ENCODE data around the gene NCBP2L.

The NCBP2L gene

GRCh38 chrX:107777536-107777832 lies at the start of gene NCBP2L:
NCBP2L (plus strand) TSS chrX:107777733; CDS start chrX:107794221, 16,488 bp downstream.
- no peak for DNase-seq (ENCODE audit: low spot score)

DNA sequence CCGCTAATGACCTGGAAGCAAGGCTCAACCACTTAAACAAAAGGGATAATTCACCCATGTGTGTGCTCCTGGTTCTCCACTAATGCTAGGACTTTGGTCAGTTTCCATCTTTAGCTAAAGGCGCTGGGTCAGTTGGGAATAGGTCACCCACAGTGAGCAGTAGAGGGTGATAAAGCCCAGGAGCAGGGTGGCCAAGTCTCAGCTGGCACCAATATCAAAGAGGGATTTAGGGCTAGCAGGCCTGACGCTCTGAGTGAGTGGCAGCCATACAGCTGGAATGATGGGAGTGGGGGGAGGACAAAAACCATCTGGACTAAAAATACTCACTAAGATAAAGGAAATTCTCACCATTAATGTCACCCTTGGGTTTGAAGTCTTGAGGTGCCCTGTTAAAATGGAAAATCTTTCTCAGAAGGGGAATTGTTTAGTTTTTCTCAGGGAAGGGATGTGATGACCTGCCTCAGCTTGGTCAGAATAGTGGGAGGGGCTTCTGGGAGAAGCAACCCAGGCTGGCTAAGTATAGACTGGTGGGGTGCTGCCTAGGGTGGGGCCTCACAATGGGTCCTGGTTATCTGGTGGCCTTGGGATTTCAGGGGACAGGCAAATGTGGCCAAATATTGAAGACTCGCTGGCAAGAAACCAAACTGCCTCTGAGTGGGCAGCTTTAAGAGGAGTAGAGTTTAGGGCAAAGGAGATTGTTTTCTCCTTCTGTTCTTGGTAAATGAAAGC lies 49.0 kb upstream of the NCBP2L start:
- DNase-seq (ENCODE audit: low spot score): no peak

GRCh38 chrX:107729558-107730297 lies 47.8 kb upstream of the NCBP2L start:
- no peak for DNase-seq (ENCODE audit: low spot score)

DNA sequence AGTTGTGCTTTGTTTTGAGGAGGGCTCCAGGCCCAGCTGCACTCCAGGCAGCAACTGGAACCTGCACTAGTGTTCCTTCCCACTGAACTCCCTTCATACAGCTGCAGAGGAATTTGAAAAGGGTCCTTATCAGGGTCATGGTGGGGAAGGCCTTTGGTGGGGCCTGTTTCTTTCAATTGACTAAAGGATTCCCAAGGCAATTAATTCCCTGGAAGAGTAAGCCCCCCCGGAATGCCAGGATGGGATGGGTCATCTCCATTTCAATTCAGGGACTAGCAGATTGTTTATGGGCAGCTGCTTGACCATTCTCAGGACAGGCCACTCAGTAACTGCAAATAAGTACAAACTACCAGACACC lies 47.3 kb upstream of the NCBP2L start:
- no peak for DNase-seq (ENCODE audit: low spot score)

DNA sequence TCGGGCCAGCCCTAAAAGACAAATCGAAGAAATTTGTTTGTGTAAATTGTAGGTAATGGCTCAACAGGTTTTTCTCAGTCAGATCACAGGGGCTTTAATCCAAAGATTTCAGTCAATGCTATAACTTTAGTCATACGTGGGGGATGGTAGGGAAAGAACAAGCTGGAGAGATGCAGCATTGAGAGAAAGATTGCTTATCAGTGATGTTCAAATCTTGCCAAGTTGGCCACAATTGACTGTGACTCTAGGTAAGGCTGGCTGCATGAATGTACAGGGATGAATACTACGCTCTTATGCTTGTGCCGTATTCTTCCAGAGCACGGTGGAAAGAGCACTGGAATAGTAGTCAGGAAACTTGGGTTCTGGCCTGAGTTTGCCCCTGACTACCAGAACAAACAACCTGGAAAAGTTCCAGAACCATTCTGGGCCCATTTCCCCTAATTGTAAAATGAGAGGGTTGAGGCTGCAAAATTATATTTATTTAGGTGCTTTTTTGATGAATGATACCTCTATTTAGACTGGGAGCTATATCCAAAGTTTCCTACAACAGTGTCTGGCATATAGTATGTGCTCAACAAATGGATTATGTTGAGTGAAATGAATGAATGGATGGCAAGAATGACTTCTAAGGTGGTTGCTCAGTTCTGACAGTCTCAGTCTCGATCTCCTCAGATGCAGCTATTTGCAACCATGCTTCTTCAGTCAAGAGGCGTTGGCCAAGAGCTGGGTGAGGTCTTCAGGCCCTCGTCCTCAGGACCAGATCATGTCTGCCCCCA lies 46.4 kb upstream of the NCBP2L start:
- no peak for DNase-seq (ENCODE audit: low spot score)

GRCh38 chrX:107731831-107732502 lies 45.6 kb upstream of the NCBP2L start:
- no peak for DNase-seq (ENCODE audit: low spot score)

DNA sequence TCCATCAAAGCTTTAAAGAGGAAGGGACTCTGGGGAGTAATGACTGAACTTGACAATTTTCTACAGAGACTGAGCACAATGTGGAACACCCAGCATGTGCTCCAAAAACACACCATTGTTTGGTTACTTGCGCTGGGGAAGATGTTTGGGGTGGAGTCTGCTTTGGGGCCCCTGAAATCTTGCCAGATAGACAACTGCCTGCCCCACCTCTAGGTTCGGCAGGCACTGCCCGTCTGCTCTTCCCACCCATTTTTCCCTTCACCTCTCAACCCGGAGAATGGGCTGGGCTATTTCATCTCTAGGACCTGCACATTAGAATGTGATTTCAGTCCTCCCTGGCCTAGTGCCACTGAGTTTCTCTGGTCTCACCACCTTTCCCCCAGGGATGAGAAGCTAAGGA lies 43.8 kb upstream of the NCBP2L start:
- DNase-seq (ENCODE audit: low spot score): no peak

DNA sequence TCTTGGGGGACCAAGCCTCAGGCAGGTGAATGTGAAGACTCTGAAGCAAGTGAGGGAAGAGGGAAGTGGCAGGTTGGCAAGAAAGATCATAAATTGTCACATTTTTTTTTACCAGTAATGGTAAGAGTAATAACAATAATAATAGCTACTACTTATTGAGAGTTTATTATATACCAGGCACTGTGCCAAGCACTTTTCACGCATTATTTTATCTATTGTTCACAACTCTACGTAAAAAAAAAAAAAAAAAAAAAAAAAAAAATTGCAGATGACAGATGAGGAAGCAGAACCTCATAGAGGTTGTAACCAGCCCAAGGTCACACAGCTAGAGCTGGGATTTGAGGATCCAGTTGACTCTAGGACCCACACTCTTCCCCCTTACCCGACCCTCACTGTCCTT lies 42.9 kb upstream of the NCBP2L start:
- DNase-seq (ENCODE audit: low spot score): no peak

DNA sequence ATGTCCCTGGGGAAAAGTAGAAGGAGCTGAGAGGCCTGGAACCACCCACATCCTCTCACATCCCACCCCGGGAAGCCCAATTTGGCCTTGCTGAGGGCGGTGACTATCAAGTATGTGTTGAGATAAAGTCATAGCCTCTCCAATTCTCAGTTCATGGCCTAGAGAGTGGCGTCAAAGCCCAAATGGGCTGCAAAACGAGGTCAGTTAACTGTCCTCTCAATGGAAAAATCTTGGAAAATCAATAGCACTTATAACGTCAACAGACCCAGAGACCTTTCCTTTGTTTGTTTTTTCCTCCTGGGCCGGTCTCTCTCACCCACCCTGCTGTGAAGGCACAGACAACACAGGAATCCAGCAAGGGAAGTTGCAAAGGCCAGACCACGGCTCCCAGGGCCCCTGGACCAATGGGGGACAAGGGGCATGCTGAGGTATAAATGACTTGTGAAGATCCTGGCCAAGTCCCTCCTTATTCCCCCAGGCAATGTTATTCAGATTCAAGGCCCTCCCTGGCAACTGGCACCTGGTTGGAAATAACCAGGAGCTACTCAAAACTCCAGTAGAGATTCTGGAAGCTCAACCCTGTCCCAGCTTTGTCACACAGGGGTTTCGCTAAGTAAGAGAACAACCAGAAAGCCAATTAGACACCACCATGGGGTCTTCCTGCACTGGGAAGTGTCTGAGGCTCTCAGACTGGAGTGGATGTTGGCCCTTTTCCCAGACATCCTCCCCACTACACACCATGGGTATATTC lies 40.6 kb upstream of the NCBP2L start:
- DNase-seq (ENCODE audit: low spot score): no peak

DNA sequence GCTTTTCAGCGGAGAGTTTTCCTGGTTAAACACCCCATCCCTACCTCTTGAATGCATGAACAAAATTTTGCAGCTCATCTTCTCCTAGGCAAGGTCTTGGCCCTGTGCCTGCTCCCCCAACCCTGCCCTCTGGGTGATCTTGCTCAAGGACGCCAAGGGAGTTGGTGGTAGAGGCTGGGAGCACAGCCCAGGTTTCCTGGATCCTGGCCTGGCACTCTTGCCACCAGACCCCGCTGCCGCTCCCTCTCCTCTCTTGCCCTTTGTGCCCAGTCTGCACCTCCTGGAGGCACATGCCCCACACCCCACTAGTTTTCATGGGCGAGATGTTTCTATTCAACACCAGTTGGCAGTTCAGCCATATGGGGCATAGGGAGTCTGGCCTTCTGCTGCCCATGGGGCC lies 39.3 kb upstream of the NCBP2L start:
- DNase-seq (ENCODE audit: low spot score): no peak

DNA sequence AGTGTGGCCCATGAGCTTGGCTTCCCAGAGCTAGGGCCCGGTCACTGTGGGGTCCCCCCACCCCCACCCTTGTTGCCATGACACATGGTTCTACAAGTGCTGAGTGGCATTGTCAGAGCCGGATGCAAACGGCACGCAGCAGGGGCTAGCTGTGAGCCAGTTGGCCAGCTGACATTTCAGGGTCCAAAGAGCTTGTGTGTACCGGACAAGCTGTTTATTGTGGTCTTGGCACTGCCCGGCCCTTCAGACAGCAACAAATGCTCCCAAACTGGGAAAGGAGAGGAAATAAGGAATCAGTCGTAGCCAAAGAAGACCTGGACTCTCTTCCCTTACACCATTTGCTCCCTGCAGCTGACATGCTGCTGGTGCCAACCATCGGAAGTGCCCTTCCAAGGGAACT lies 38.8 kb upstream of the NCBP2L start:
- DNase-seq (ENCODE audit: low spot score): no peak

DNA sequence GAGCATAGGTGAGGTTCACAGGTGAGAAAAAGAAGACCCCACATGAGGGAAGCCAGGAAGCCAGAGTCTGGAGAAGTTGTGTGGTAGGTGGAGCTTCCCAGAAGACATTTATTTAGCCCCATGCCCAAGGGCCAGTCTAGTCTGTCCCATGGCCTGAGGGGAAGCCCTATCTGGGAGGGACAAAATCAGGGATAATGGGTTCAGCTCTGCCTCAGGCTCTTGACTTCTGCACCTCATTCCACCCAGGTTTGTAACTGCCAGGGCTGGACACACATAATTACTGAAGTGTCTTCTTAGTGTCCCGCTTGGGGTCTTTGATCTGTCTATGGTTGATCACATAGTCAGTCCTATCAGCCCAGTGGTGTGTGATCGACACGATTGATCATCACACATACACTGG lies 38.0 kb upstream of the NCBP2L start:
- no peak for DNase-seq (ENCODE audit: low spot score)

GRCh38 chrX:107741404-107741790 lies 36.1 kb upstream of the NCBP2L start:
- no peak for DNase-seq (ENCODE audit: low spot score)

GRCh38 chrX:107742700-107743191 lies 34.8 kb upstream of the NCBP2L start:
- DNase-seq (ENCODE audit: low spot score): no peak

DNA sequence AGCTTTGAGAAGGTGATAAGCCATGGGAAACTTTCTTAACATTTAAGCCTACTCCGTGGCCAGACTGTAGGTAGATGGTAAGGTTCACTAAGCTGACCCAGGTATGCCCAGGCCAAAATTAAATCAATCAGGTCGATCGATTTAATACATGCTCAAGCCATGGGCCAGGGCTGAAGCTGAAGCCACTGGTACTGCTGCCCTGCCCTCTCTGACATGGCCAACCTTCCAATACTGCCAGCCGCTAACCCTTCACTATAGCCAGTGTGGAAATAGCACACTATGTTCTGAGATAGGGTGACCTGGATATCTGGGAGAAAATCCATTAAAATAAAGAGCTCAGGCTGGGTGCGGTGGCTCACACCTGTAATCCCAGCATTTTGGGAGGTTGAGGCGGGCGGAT lies 33.5 kb upstream of the NCBP2L start:
- no peak for DNase-seq (ENCODE audit: low spot score)

DNA sequence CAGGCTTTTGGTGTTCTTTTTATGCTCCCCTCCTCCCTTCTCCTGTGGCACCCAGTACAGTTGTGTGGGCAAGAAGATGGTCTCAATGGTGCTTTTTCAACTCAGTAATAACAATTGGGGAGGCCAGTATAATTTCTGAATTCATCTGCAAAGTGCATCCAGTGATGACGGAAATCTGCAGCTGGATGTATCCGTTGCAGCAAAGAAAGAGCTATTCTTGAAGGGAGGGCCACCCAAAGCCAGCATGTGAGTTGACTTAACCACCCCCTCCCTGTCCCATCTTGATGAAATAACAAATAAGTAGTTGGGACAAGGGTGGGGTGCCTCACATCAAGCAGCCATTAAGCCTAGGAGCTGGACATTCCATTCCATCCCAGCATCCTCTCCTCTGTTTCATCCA lies 32.7 kb upstream of the NCBP2L start:
- no peak for DNase-seq (ENCODE audit: low spot score)

DNA sequence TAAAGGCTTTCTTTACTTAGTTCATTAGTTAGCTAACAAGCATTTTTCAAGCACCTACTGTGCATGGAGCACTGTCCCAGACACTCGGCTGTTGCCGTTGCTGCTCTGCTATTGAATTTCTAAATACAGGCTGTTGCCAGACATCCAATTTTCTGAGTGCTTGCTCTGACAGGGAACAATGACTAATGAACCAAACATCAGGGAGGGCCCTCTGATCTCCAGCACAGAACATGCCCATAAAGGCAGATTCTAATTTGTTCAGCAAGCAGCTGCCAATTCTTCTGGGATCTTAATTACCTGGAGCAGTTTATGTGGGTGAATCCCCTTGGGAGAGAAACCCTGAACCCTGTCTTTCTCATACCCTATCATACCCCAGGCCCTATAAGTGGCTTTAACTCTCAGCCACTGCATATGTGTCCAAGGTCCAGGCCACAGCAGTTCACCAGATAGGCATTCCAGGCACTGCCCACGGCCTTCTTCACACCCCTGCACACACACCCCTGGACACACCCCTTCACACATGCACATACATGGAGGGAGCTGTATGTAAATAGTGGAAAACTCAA lies 29.9 kb upstream of the NCBP2L start:
- DNase-seq (ENCODE audit: low spot score): no peak

DNA sequence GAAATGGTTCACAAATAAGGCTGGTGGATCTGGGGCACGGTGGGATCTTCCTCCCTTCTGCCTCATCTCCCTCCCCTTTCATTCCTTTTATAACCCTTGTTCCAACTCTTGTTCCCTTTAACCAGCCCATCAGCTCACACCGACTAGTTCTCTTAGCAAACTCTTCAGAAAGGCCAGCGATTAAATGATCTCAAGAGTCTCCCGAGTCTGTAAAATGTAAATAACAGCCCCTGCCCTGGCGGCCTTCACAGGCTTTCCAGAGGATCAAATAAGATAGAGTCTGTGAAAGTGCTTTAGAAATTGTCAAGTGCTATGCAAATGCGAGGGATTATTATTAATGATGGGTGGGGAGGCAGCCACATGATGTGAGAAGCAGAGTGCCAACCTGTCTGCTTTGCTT lies 29.0 kb upstream of the NCBP2L start:
- DNase-seq (ENCODE audit: low spot score): no peak

DNA sequence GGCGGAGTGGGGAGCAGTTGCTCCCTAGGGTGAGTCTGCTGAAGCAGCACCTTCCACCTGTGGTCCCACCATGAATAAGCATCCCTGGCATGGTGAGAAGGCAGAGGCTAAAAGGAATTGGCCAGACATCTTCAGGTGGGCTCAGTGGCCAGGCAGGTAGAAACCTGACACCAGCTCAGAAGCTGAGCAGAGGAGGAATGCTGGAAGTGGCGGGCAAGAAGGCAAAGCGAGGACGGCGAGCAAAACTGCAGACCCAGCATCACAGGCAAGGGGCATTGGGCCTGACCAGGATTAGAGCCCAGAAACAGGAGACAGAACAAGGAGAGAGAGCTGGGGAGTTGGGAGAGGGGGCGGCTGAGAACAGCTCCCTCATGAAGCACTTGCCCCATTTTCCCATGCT lies 27.3 kb upstream of the NCBP2L start:
- no peak for DNase-seq (ENCODE audit: low spot score)

DNA sequence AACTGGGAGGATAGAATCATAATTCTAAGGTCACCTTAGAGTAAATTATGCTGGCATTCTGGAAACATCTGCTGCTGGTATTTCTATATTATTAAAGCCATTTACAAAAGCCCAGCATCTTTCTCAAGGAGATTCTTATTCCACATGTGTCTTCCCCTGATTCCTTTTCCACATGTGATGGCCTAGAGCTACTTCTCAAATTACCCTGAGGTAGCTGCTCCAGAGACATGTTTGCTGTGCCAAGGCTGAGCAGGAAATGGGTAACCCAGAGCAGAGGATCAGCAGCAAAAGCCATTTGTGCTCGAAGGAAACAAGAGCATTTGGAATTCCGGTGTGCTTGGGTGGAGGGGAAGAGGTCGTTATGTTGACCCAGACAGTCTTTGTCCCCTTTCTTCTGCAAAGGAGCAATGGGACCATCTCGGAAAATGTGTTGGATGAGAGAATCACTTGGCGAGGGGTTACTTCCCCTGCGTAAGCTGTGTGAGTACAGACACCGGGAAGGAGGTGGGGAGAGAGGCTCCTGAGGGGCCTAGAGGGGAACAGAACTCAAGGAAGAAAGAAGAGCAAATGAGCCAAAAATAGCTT lies 26.6 kb upstream of the NCBP2L start:
- DNase-seq (ENCODE audit: low spot score): no peak

- DNase-seq (ENCODE audit: low spot score): no peak
Measured at GRCh38 chrX:107752043-107752442, 25.5 kb upstream of the NCBP2L start.

All from hematopoietic multipotent progenitor cell treated with erythropoietin and hydrocortisone succinate and interleukin-3 and kit ligand, for 15 days (in vitro differentiated cells).